HG03135 (cell line): ENCODE results near the gene EVA1C.
"Not testable (repeated sequence)": the region's sequence is repeated elsewhere in the genome, so short reads cannot be mapped to it uniquely, and the experiment has no call there.

Experiments used
- ATAC-seq: cut with Tn5 transposase; IDR thresholded peaks from one replicate; pipeline ENCODE4 v1.9.1; 2021; ENCODE audit warnings: mild to moderate bottlenecking, moderate library complexity; ENCODE audit not compliant: unreplicated experiment

The EVA1C gene

GRCh38 chr21:32424191-32424535 is 11.7 kb downstream of the EVA1C start:
- ATAC-seq, result no peak

- no peak for ATAC-seq
Measured at GRCh38 chr21:32424674-32425073, 12.2 kb downstream of the EVA1C start.

DNA sequence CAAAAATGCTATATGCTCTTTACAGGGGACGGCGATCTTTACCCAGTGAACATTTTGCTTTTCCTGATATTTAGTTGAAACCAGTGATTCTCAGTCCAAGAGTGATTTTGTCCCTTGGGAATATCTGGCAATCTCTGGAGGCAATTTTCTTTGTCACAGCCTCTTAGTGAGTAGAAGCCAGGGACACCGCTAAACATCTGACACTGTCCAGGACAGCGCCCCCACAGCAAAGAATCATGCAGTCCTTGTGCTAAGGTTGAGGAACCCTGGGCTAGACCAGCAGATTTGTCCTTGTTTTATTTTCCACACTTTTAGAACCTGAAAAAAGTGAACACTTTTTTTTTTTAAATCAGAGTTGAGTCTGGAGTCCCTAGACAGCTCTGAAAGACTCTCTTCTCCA is 13.1 kb downstream of the EVA1C start:
- ATAC-seq, result no peak

DNA sequence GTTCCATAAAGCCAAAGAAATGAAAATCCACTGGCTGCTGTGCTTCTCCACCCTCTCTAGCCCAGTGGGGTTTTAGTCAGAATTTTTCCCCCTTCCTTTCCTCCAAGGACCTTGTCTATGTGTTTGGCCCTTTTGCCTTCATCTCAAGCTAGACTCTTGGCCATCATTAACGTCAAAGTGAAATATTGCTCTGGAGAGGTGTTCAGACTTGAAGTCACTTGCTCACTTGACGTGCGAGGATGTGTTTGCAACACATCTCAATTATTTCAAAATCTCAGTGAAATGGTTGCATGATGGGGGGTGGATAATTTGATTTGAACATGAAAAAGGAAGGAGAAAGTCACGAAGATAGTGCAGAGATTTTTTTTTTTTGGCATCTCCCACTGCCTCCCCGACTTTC is 13.6 kb downstream of the EVA1C start:
- ATAC-seq, result no peak

GRCh38 chr21:32426592-32427051 is 14.1 kb downstream of the EVA1C start:
- no peak for ATAC-seq

DNA sequence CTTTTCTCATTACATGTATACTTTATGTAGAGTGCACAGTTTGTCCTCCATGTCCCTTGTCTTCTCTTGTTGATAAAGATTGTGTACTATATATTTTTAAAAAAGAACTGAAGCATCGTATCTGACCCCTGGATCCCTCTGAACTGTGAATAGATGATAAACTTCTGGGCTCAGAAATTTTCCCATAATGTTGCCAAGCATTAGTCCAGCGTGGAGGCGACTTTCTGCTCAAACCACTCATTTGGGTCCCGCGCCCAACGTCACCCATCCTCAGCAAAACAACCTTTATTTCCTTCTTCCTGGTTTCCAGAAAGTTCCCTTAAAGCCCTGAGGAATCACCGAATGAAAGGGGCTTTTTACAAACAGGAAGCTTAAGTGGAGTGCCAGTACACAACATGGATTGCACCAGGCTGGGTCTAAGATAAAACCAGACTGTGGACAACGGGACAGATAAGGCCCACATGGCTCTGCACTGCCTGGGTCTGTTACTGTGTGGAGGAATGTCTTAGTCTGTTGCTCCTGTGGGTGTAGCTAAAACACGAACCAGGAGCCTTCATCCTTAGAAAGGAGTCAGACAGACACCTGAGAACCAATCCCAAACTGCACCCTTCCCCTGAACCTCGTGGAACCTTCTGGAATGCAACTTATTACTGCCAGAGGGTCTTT is 15.6 kb downstream of the EVA1C start:
- no peak for ATAC-seq

DNA sequence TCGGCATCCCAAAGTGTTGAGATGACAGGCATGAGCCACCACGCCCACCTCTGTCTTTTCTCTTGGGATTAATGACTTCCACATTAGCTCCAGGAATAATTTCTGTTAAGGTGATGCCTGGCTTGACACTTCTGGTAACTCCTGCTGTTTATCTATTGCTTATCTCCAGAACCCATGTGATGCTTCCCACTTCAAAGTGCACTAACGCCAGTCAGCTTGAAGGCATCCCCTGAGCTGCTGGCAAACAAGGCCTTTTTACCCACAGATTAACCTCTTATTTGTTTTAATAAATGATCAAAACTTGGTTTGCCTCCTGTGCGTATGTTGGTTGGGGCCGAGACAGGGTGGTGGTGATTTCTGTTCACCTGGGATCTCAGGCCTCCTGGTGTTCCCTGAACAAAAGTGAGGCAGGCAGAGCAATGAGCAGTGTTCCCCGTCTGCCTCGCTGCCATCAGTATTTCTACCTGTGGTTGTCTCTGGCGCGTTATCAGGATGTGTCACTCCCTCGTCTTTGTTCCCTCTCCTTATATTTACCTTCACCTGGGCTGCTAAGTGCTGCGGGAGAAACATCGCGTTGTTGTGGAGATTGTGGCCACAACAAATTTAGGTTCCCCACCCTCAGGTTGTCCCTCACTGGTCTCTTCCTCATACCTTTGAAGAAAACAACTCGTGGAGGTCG is 20.6 kb downstream of the EVA1C start:
- ATAC-seq, result not testable (repeated sequence)

DNA sequence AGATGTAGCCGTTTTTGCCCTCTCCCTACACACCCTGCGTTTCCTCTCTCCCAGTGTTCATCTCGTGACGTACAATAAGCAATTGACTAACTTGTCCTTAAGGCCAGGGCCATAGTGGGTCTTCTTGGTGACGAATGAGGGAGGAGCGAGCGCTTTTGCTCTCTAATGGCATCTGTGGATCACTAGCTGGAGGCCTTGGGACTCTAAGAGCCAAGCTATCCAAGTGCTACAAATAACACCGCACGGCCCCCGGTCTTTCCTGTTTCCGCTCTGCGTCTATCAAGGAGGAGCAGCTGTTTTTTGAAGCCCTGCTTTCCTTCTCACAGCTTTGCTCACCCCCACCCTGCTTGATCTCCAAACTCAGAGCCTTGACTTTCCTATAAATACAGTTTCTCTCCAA is 25.2 kb downstream of the EVA1C start:
- no peak for ATAC-seq

DNA sequence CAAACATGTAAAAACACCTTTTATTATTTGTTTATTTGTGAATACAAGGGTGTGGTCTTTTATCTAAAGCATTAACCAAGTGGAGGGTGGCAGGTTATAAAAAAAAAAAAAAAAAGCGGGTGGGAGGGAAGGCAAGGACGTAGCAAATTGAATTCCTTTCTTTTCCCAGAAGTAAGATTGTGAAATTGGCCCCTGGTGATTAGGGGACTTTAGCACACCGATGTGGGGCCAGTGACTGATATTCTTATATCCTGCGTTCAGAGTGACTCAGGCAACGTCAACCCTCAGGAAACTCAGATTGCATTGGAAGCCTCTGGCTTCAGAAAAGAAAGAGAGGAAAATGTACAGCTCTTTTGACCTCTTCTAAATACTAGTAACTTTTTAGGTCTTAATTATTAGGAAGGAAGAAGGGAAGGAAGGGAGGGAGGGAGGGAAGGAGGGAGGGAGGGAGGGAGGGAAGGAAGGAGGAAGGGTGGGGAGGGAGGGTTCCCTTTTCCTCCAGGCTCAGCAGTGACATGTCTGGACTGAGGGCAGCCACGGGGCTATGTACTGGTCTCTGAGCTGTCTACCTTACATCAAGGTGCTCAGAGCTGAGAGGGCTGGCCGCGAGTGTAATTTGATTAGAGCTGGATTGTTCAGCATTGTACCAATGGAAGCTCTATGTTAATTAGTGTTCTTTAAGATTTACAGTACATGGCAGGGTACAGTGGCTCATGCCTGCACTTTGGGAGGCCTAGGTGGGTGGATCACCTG is 30.2 kb downstream of the EVA1C start:
- ATAC-seq, result no peak

DNA sequence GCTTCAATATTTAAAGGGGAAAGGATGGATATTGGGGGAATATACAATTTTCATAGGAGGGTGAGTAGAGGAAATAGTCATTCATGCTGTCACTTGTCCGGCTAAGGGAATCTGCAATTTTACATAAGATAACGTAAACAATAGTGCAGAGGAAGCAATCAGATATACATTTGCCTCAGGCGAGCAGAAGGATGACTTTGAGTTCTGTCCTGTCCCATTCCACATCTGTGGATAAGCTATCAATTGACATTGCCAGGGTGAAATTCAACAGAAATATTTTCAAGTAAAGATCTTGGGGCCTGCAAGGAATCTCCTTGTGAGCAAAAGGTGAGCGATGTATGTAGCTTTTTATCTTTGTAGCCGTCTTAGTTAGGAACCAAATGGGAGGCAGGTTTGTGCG is 32.6 kb downstream of the EVA1C start:
- ATAC-seq, result no peak

GRCh38 chr21:32446440-32446839 is 33.9 kb downstream of the EVA1C start:
- not testable (repeated sequence) for ATAC-seq

GRCh38 chr21:32447224-32447623 is 34.7 kb downstream of the EVA1C start:
- no peak for ATAC-seq

DNA sequence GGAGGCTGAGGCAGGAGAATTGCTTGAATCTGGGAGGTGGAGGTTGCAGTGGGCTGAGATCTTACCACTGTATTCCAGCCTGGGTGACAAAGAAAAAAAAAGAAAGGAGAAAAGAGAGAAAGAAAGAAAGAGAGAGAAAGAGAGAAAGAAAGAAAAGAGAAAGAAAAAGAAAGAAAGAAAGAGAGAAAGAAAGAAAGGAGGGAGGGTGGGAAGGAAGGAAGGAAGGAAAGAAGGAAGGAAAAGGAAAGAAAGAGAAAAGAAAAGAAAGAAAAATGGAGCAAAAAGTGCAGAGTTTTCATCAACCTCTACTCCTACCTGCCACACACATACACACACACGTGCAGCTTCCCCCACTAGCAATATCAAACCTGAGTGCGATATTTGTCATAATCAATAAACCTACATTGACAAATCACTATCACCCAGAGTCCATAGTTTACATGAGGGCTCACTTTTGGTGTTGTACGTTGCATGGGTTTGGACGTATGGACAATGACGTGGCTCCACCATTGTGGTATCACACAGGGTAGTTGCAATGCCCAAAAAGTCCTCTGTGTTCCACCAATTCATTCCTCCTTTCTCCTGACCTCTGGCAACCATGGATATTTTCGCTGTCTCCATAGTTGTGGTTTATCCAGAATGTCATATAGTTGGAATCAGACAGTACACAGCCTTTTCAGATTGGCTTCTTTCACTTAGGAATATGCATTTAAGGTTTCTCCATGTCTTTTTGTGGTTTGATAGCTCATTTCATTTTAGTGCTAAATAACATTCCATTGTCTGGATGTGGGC is 36.5 kb downstream of the EVA1C start:
- ATAC-seq, result no peak

- not testable (repeated sequence) for ATAC-seq
Measured at GRCh38 chr21:32450881-32451701, 38.6 kb downstream of the EVA1C start.

GRCh38 chr21:32452191-32452590 is 39.7 kb downstream of the EVA1C start:
- not testable (repeated sequence) for ATAC-seq

- no peak for ATAC-seq
Measured at GRCh38 chr21:32452641-32453040, 40.1 kb downstream of the EVA1C start.

GRCh38 chr21:32455548-32455947 is 43.0 kb downstream of the EVA1C start:
- ATAC-seq, result no peak

DNA sequence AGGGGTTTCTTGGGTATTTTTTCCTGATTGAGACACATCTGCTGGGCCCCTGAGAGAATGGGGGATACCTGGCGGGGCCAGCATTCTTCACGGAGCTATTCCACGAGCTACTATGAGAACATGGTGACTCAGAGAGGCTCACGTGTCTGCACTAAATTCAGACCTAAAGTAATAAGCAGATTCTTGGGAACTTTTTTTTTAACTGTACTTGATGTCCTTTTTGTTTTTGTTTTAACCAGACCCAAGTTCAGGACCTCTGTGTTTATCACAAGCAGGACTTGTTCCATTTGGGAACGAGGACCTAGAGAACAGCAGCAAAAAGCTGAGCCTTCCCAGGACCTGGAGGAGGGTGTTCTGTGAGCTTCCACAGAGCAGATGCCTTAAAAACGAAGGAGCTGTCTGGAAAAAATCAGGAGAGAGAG is 44.0 kb downstream of the EVA1C start:
- no peak for ATAC-seq

DNA sequence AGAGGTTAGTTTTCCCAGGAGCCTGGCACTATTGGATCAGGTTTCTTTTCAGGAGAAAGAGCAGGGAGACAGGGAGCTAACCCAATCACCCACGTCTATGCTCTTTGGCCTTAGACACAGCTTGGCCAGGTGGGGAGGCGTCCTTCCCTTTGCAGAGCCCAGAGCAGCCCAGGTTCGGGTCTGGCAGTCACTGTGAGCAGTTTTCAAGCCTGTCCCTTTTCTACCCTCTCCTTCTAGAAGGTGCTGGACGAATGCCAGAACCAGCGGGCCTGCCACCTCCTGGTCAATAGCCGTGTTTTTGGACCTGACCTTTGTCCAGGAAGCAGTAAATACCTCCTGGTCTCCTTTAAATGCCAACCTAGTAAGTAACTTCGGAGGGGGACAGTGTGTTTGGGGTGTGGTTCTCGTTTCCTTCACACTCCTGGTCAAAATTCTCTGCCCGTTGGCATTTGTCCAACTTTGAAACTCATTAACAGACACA is 44.9 kb downstream of the EVA1C start:
- ATAC-seq, result no peak

GRCh38 chr21:32457962-32458361 is 45.5 kb downstream of the EVA1C start:
- ATAC-seq, result no peak
